GM12873 (cell line): Measurements from ENCODE around the gene GNG2.

Source experiments
- CTCF ChIP-seq: IDR thresholded peaks from 2 replicates; pipeline ENCODE4 v1.5.1; 2012; ENCODE audit warnings: low read depth, mild to moderate bottlenecking, moderate library complexity, low read length, control low read depth; ENCODE audit not compliant: insufficient read depth; ENCODE audit errors: missing control alignments

Gene GNG2

GRCh38 chr14:51867741-51868140, 7.3 kb downstream of the GNG2 start:
- no peak for TF ChIP-seq CTCF

GRCh38 chr14:51868405-51868804, 8.0 kb downstream of the GNG2 start:
- no peak for TF ChIP-seq CTCF

- no peak for TF ChIP-seq CTCF
Observed at GRCh38 chr14:51869411-51870100, 9.1 kb downstream of the GNG2 start.

- TF ChIP-seq CTCF: no peak
Observed at GRCh38 chr14:51870606-51871005, 10.2 kb downstream of the GNG2 start.

GRCh38 chr14:51871846-51872245, 11.4 kb downstream of the GNG2 start:
- TF ChIP-seq CTCF: no peak

GRCh38 chr14:51872396-51872795, 12.0 kb downstream of the GNG2 start:
- no peak for TF ChIP-seq CTCF

GRCh38 chr14:51873221-51873893, 12.9 kb downstream of the GNG2 start:
- TF ChIP-seq CTCF: no peak
